AG09319 (cell line): Measurements from ENCODE around the gene DCLRE1C.
"Not testable (repeated sequence)": the region's sequence is repeated elsewhere in the genome, so short reads cannot be mapped to it uniquely, and the experiment has no call there.

ENCODE experiments used
- DNase-seq: peaks from one replicate; pipeline ENCODE4 v3.0.0-alpha.2; 2010; ENCODE audit warnings: low read depth; ENCODE audit errors: extremely low read depth
- TF ChIP-seq, protein P1 (sequence below): IDR thresholded peaks from 2 replicates; pipeline ENCODE4 v1.5.1; 2011; ENCODE audit warnings: low read depth, mild to moderate bottlenecking, inconsistent platforms, low read length, moderate library complexity

The DCLRE1C gene

DNA sequence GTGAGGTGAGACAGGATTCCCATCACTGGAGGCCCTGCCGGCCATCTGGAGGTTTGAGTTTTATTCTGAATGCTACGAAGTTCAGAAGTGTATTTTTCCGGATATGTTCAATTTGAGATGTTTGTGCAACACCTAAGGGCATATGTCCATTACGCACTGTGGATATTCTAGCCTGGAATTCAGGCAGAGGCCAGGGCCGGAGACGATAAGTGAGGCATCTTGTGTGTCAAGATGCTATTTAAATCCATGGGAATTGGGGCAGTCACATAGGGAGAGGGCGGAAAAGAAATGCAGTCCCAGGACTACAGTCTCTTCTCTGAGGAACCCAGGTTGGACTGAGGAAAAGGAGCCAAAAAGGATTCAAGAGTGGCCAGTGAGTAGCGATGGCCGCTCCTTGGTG lies 77.1 kb downstream of the DCLRE1C start:
- DNase-seq = no peak
- TF ChIP-seq, protein P1, sequence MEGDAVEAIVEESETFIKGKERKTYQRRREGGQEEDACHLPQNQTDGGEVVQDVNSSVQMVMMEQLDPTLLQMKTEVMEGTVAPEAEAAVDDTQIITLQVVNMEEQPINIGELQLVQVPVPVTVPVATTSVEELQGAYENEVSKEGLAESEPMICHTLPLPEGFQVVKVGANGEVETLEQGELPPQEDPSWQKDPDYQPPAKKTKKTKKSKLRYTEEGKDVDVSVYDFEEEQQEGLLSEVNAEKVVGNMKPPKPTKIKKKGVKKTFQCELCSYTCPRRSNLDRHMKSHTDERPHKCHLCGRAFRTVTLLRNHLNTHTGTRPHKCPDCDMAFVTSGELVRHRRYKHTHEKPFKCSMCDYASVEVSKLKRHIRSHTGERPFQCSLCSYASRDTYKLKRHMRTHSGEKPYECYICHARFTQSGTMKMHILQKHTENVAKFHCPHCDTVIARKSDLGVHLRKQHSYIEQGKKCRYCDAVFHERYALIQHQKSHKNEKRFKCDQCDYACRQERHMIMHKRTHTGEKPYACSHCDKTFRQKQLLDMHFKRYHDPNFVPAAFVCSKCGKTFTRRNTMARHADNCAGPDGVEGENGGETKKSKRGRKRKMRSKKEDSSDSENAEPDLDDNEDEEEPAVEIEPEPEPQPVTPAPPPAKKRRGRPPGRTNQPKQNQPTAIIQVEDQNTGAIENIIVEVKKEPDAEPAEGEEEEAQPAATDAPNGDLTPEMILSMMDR = no peak

DNA sequence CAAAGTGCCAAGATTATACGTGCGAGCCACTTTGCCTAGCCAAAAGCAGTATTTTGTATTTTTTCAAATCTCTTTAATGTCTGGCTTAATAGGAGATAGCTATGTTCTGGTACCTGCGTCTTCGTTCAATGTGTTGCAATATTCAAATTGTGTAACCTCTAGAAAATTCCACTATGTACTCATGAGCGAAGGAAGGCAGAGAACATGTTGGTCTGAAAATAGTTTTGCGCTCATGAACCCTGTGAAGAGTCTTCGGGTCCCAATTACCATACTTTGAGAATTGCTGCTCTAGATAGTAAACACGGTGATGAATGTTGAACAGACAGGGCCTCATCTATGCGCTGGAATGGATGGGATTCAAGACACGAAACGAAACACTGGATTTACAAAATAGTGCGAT lies 78.0 kb downstream of the DCLRE1C start:
- DNase-seq = no peak
- TF ChIP-seq, protein P1 = no peak

DNA sequence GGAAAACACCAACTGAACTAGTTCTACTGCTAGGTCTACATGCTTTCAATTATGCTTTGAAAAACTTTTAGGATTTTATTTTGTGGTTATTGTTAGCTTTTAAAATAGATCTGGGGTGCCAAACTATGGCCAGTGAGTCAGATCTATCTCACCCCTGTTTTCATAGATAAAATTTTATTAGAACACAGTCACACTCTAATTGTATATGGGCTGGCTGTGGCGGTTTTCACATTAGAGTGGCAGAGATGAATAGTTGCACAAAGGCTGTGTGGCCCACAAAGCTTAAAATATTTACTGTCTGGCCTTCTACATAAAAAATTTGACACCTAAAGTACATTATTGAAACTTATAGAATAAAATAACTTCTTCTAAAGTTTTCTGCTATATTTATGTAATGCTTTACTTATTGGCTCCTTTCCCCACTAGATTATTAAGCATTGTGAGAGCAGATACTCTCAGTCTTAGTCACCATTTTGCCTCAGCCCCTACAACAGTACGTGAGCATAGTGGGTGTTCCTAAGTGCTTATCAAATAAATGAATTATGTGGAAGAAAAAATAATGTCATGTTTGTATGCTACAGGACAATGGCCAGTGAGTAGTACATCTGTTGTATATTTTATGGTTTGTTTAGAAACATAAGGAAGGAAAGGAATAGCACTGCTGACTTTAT lies 80.7 kb downstream of the DCLRE1C start:
- TF ChIP-seq, protein P1 = no peak
- DNase-seq = no peak

DNA sequence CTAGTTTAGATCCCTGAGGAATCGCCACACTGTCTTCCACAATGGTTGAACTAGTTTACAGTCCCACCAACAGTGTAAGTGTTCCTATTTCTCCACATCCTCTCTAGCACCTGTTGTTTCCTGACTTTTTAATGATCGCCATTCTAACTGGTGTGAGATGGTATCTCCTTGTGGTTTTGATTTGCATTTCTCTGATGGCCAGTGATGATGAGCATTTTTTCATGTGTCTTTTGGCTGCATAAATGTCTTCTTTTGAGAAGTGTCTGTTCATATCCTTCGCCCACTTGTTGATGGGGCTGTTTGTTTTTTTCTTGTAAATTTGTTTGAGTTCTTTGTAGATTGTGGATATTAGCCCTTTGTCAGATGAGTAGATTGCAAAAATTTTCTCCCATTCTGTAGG lies 89.0 kb downstream of the DCLRE1C start:
- not testable (repeated sequence) for DNase-seq

DNA sequence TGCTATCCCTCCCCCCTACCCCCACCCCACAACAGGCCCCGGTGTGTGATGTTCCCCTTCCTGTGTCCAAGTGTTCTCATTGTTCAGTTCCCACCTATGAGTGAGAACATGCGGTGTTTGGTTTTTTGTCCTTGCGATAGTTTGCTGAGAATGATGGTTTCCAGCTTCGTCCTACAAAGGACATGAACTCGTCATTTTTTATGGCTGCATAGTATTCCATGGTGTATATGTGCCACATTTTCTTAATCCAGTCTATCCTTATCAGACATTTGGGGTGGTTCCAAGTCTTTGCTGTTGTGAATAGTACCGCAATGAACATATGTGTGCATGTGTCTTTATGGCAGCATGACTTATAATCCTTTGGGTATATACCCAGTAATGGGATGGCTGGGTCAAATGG lies 89.4 kb downstream of the DCLRE1C start:
- not testable (repeated sequence) for DNase-seq

DNA sequence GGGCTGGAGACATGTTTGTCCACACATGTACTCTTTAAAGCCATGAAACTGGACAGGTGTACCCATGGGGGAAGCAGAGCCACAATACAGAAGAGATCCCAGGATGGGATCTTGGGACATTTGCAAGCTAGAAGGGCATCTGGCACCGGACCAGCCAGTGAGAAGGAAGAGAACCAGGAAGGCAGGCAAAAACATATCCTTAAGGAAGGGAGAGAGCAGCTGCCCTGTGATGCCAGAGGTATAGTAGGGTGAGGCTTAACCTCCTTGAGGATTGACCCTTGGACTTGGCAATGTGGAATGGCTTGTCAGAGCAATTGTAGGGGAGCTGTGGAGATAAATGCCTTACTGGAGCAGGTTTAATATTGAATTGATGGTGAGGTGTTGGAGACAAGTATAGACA lies 93.1 kb downstream of the DCLRE1C start:
- no peak for DNase-seq
- TF ChIP-seq, protein P1 = no peak

DNA sequence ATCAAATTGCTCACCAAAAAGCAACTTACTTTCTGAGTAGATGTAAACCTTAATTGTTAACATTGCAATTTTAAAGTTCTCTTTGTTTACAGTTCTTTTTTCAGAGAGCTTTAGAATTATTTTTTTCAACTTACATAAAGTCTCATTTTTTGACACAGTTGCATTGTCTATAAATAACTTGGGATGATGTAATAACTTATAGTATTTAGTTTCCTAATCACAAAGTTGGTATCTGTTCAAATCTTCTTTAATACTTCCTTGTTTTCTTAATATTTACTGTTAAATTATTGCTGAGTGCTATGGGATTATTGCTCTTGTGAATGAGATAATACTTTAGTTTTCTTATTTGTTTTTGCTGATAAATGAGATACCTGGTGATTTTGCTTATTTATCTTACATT lies 94.1 kb downstream of the DCLRE1C start:
- TF ChIP-seq, protein P1 = no peak

DNA sequence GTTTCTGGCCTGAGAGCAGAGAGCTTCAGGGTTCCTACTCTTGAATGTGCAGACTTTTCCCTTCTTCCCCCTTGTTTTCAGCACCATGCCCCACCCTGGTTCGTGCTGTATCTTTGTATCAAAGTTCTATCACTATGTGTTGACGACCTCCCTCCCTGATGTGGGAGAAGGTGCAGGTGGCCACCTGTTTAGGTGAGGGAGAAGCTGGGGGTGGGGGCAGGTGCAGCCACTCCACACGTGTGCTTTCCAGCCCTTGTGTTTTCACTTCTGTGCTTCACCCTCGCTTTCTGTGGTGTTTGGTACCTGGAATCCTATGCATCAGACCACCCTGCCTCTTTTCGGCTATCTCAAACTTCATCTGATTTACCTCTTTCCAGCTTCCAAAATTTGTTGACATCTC lies 94.9 kb downstream of the DCLRE1C start:
- TF ChIP-seq, protein P1 = no peak
- DNase-seq = no peak

More for the DNA sequence above, 94.1 kb downstream of the DCLRE1C start:
- no peak for DNase-seq
